Measurements from ENCODE around the gene ZSCAN16.

DNA sequence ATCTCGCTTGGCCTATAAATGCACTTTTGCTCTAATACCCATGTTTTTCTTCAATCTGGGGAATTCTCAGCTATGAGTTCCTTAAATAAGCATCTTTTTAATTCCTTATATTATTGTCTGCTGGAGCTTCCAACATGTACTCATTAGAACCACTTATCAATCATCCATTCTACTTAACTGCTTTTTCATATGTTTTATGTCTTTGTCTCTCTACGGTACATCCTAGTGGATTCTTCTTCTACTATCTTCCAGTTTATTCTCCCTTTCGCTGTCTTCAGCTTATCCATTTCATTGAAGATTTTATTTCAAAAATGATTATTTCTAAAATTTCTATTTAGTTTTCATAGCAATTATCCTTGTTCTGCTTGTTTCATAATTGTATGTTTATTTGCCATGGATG, 12.4 kb upstream of the ZSCAN16 start:
- TF ChIP-seq, protein P1, sequence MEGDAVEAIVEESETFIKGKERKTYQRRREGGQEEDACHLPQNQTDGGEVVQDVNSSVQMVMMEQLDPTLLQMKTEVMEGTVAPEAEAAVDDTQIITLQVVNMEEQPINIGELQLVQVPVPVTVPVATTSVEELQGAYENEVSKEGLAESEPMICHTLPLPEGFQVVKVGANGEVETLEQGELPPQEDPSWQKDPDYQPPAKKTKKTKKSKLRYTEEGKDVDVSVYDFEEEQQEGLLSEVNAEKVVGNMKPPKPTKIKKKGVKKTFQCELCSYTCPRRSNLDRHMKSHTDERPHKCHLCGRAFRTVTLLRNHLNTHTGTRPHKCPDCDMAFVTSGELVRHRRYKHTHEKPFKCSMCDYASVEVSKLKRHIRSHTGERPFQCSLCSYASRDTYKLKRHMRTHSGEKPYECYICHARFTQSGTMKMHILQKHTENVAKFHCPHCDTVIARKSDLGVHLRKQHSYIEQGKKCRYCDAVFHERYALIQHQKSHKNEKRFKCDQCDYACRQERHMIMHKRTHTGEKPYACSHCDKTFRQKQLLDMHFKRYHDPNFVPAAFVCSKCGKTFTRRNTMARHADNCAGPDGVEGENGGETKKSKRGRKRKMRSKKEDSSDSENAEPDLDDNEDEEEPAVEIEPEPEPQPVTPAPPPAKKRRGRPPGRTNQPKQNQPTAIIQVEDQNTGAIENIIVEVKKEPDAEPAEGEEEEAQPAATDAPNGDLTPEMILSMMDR (IDR thresholded peaks at IDR 0.05): no peak
- TF ChIP-seq POLR2A (IDR thresholded peaks at IDR 0.05): no peak
